ENCODE measurements around the gene KIFBP.

DNA sequence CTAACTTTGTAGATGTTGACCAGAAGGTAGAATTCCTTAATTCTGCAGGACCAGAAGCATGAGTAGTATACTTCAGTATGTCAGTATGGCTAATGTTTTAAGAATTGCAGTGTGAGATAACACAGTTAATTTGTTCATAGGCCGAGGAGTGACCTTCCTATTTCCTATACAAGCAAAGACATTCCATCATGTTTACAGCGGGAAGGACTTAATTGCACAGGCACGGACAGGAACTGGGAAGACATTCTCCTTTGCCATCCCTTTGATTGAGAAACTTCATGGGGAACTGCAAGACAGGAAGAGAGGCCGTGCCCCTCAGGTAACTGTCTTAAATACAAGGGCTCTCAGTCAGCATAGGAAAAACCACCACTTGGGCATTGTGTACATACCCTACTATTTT lies 25.5 kb upstream of the KIFBP start:
- TF ChIP-seq, protein P1, sequence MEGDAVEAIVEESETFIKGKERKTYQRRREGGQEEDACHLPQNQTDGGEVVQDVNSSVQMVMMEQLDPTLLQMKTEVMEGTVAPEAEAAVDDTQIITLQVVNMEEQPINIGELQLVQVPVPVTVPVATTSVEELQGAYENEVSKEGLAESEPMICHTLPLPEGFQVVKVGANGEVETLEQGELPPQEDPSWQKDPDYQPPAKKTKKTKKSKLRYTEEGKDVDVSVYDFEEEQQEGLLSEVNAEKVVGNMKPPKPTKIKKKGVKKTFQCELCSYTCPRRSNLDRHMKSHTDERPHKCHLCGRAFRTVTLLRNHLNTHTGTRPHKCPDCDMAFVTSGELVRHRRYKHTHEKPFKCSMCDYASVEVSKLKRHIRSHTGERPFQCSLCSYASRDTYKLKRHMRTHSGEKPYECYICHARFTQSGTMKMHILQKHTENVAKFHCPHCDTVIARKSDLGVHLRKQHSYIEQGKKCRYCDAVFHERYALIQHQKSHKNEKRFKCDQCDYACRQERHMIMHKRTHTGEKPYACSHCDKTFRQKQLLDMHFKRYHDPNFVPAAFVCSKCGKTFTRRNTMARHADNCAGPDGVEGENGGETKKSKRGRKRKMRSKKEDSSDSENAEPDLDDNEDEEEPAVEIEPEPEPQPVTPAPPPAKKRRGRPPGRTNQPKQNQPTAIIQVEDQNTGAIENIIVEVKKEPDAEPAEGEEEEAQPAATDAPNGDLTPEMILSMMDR (IDR thresholded peaks at IDR 0.05) = no peak
- TF ChIP-seq EP300 (IDR thresholded peaks at IDR 0.05; ENCODE audit: borderline replicate concordance in 1 of 2, low read depth in 1 of 2, low read length in 1 of 2) (no peak), MXI1 (IDR thresholded peaks at IDR 0.05; ENCODE audit: low read depth, low read length) (no peak), FOXM1 (IDR thresholded peaks at IDR 0.05; ENCODE audit: low read depth) (no peak), SIN3A (IDR thresholded peaks at IDR 0.05; ENCODE audit: borderline replicate concordance, low read depth, low read length) (no peak), RFX5 (IDR thresholded peaks at IDR 0.05; ENCODE audit: low read length) (no peak), POLR2AphosphoS5 (IDR thresholded peaks at IDR 0.05; ENCODE audit: low read depth, low read length) (no peak), EZH2phosphoT487 (IDR thresholded peaks at IDR 0.05; ENCODE audit: borderline replicate concordance, low read depth) (no peak)
- TF ChIP-seq, protein P2, sequence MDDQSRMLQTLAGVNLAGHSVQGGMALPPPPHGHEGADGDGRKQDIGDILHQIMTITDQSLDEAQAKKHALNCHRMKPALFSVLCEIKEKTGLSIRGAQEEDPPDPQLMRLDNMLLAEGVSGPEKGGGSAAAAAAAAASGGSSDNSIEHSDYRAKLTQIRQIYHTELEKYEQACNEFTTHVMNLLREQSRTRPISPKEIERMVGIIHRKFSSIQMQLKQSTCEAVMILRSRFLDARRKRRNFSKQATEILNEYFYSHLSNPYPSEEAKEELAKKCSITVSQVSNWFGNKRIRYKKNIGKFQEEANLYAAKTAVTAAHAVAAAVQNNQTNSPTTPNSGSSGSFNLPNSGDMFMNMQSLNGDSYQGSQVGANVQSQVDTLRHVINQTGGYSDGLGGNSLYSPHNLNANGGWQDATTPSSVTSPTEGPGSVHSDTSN (IDR thresholded peaks at IDR 0.05) = no peak
